Right lobe of liver (tissue), 6 donors: ENCODE data around the gene MYOCOS. TPM values are rescaled to one million over a fixed set of nuclear protein-coding genes. Genes with fewer than 3 reads are reported as not detected.

ENCODE experiments used
- ATAC-seq, 4 donors: fragments of 200-7000 bp; cut with Tn5 transposase; one replicate each; pipeline ENCODE4 v1.9.1; 2020; ENCODE audit warnings: mild to moderate bottlenecking in 4 of 4, moderate library complexity in 4 of 4
- DNase-seq, 3 donors: peaks; one replicate each; pipeline ENCODE4 v3.0.0-alpha.2; 2020
- H3K27ac ChIP-seq, 3 donors: fragments of 200-600 bp; one replicate each; pipeline ENCODE4 v1.8.0; 2022
- H3K27me3 ChIP-seq, 2 donors: fragments of 200-600 bp; one replicate each; pipeline ENCODE4 v1.8.0; 2022
- H3K36me3 ChIP-seq, 4 donors: fragments of 200-600 bp; sonication (generic) in 1 of 4; one replicate each; pipeline versions ENCODE4 v1.5.1 to v1.8.0; 2017 to 2022; ENCODE audit warnings: control low read depth in 1 of 4
- H3K4me1 ChIP-seq, 4 donors: fragments of 200-600 bp; sonication (generic) in 1 of 4; one replicate each; pipeline versions ENCODE4 v1.5.1 to v1.8.0; 2017 to 2022; ENCODE audit warnings: control low read depth in 1 of 4
- H3K4me3 ChIP-seq, 3 donors: fragments of 200-600 bp; one replicate each; pipeline ENCODE4 v1.8.0; 2022
- H3K9me3 ChIP-seq, 4 donors: fragments of 200-600 bp; sonication (generic) in 1 of 4; one replicate each; pipeline versions ENCODE4 v1.5.1 to v1.8.0; 2017 to 2022; ENCODE audit warnings: control low read depth in 1 of 4
- CTCF ChIP-seq, 4 donors: fragments of 200-600 bp in 3 of 4; fragments of 450-650 bp in 1 of 4; IDR thresholded peaks; one replicate each; pipeline versions ENCODE4 v1.5.1 to v1.8.0; 2016 to 2022; ENCODE audit warnings: antibody characterized with exemption in 4 of 4, mild to moderate bottlenecking in 2 of 4
- POLR2A ChIP-seq: fragments of 450-650 bp; IDR thresholded peaks from one replicate; pipeline ENCODE4 v1.6.1; 2017; ENCODE audit warnings: antibody characterized with exemption, mild to moderate bottlenecking
- WGBS: methylation state at CpG from one replicate; pipeline ENCODE4 v1.1.6; 2018; ENCODE audit warnings: low coverage, low lambda C conversion rate; ENCODE audit not compliant: insufficient coverage; ENCODE audit errors: missing lambda C conversion rate; 5-methylcytosine and 5-hydroxymethylcytosine counted together
- intact Hi-C, 2 donors: fragments of 100-400 bp; cut with DNase I; formaldehyde crosslinking; loops; one replicate each; pipeline versions ENCODE4 v1.11.2 to v1.14.1; 2022
- total RNA-seq, 6 experiments: library from RNA; depleted of rRNA in 2 of 6; stranded (reverse); fragments of >200 nt in 2 of 6; fragmentation: NEBNext Ultra II Directional in 3 of 6; extraction: Animal tissue kit (Norgen Biotek cat#: 25700) in 3 of 6; gene quantifications; one replicate each; pipeline versions ENCODE4 v1.1.0 to v1.2.4, GENCODE V29; 2016 to 2023
- donor health status: DM: no; HTN: yes; CAD: no.
- donor health status: DM: no; HTN: no; CAD: no.
- donor health status: DM: no; HTN: no; CAD: no.
- donor health status: DM: no; HTN: yes; CAD: no.
- donor health status: DM: no; HTN: yes; CAD: no.

The MYOCOS gene
- total RNA-seq, 6 experiments from 2014 or later, result not detected

GRCh38 chr1:171661076-171661650 is 39.1 kb downstream of the MYOCOS start:
- no peak overlapping the region for H3K27ac ChIP-seq
- no peak overlapping the region for H3K4me3 ChIP-seq
- ATAC-seq (no peak), DNase-seq (no peak)
- WGBS, result 91% methylated on average over 5 of the region's 5 CpGs
- H3K9me3 ChIP-seq, result no peaks in the 10 kb centered on the region
- peaks cover 0 to 8% (median 0%) of the 10 kb centered on the region in 4 donors for H3K4me1 ChIP-seq
- TF ChIP-seq POLR2A (no peak), CTCF (IDR thresholded peaks at IDR 0.05) (no peak)
- intact Hi-C loops, result no loop called here
- no peaks in the 10 kb centered on the region for H3K27me3 ChIP-seq
- no peaks in the 10 kb centered on the region for H3K36me3 ChIP-seq

GRCh38 chr1:171663036-171663853 is 41.2 kb downstream of the MYOCOS start:
- no peaks in the 10 kb centered on the region for H3K9me3 ChIP-seq
- 78% methylated on average over 7 of the region's 7 CpGs for WGBS
- intact Hi-C loops, result no loop called here
- ATAC-seq (no peak), DNase-seq (no peak)
- H3K27me3 ChIP-seq, result no peaks in the 10 kb centered on the region
- no peaks in the 10 kb centered on the region for H3K36me3 ChIP-seq
- H3K27ac ChIP-seq, result no peak overlapping the region
- no peak overlapping the region for H3K4me3 ChIP-seq
- H3K4me1 ChIP-seq, result no peaks in the 10 kb centered on the region
- TF ChIP-seq CTCF (IDR thresholded peaks at IDR 0.05), result no peak
- TF ChIP-seq POLR2A, result no peak

- Histone ChIP-seq H3K4me1 (no peaks in the 10 kb centered on the region), H3K27ac (no peak overlapping the region), H3K9me3 (no peaks in the 10 kb centered on the region), H3K27me3 (no peaks in the 10 kb centered on the region), H3K36me3 (no peaks in the 10 kb centered on the region), H3K4me3 (no peak overlapping the region)
- TF ChIP-seq POLR2A (no peak), CTCF (IDR thresholded peaks at IDR 0.05) (no peak)
- DNase-seq (no peak), ATAC-seq (no peak)
- intact Hi-C loops, result no loop called here
- 52% methylated on average over 4 of the region's 4 CpGs for WGBS
These were observed 42.0 kb downstream of the MYOCOS start for GRCh38 chr1:171663854-171664575.

GRCh38 chr1:171664976-171665375 is 42.9 kb downstream of the MYOCOS start:
- no peaks in the 10 kb centered on the region for H3K36me3 ChIP-seq
- DNase-seq, result no peak
- no peak overlapping the region for H3K4me3 ChIP-seq
- H3K9me3 ChIP-seq, result no peaks in the 10 kb centered on the region
- no peaks in the 10 kb centered on the region for H3K4me1 ChIP-seq
- intact Hi-C loops, result no loop called here
- H3K27me3 ChIP-seq, result no peaks in the 10 kb centered on the region
- TF ChIP-seq CTCF (IDR thresholded peaks at IDR 0.05) (no peak), POLR2A (no peak)
- no peak for ATAC-seq
- H3K27ac ChIP-seq, result no peak overlapping the region
